Hepatocyte (in vitro differentiated cells): ENCODE data around the gene HIF1A. TPM values are rescaled to one million over a fixed set of nuclear protein-coding genes. Genes with fewer than 3 reads are reported as not detected.

Experiments
- DNase-seq: peaks from one replicate; pipeline ENCODE4 v3.0.0-alpha.2; 2016; ENCODE audit warnings: low spot score
- H2AFZ ChIP-seq: fragments of 200-600 bp; sonication (generic); 2 replicates; pipeline ENCODE4 v1.6.0; 2016; ENCODE audit warnings: antibody characterized with exemption, mild to moderate bottlenecking
- H3K27ac ChIP-seq: fragments of 200-600 bp; sonication (generic); 2 replicates; pipeline ENCODE4 v1.5.1; 2016; ENCODE audit warnings: mild to moderate bottlenecking
- H3K27me3 ChIP-seq: fragments of 200-600 bp; sonication (generic); 2 replicates; pipeline ENCODE4 v1.6.1; 2016
- H3K36me3 ChIP-seq: fragments of 200-600 bp; sonication (generic); replicated peaks from 2 replicates; pipeline ENCODE4 v1.5.1; 2016; ENCODE audit warnings: low read depth; ENCODE audit not compliant: insufficient read depth
- H3K4me1 ChIP-seq: fragments of 200-600 bp; sonication (generic); 2 replicates; pipeline ENCODE4 v1.5.1; 2016; ENCODE audit warnings: mild to moderate bottlenecking, moderate library complexity; ENCODE audit not compliant: insufficient read depth
- H3K4me2 ChIP-seq: fragments of 200-600 bp; sonication (generic); 2 replicates; pipeline ENCODE4 v1.6.0; 2016
- H3K4me3 ChIP-seq: fragments of 200-600 bp; sonication (generic); 2 replicates; pipeline ENCODE4 v1.5.1; 2016; ENCODE audit warnings: mild to moderate bottlenecking
- H3K79me2 ChIP-seq: fragments of 200-600 bp; sonication (generic); 2 replicates; pipeline ENCODE4 v1.6.0; 2017; ENCODE audit warnings: mild to moderate bottlenecking
- H3K9me2 ChIP-seq: fragments of 200-600 bp; sonication (generic); replicated peaks from 2 replicates; pipeline ENCODE4 v1.6.0; 2017; ENCODE audit warnings: mild to moderate bottlenecking; ENCODE audit not compliant: insufficient read depth
- H3K9me3 ChIP-seq: fragments of 200-600 bp; sonication (generic); 2 replicates; pipeline ENCODE4 v1.5.1; 2016; ENCODE audit warnings: low read depth, mild to moderate bottlenecking
- H4K20me1 ChIP-seq: fragments of 200-600 bp; sonication (generic); 2 replicates; pipeline ENCODE4 v1.6.0; 2016; ENCODE audit warnings: mild to moderate bottlenecking; ENCODE audit not compliant: insufficient read depth, poor library complexity, severe bottlenecking
- CTCF ChIP-seq: fragments of 200-600 bp; sonication (generic); IDR thresholded peaks from 2 replicates; pipeline ENCODE4 v1.5.1; 2016; ENCODE audit warnings: antibody characterized with exemption, mild to moderate bottlenecking; ENCODE audit not compliant: poor library complexity
- EZH2 ChIP-seq: fragments of 200-600 bp; sonication (generic); IDR thresholded peaks from 2 replicates; pipeline ENCODE4 v1.6.1; 2016; ENCODE audit warnings: antibody characterized with exemption, mild to moderate bottlenecking, borderline replicate concordance
- EZH2phosphoT487 ChIP-seq: fragments of 200-600 bp; sonication (generic); IDR thresholded peaks from one replicate; pipeline ENCODE4 v1.6.1; 2018; ENCODE audit warnings: antibody characterized with exemption, mild to moderate bottlenecking, low read depth, moderate library complexity; ENCODE audit not compliant: unreplicated experiment, severe bottlenecking
- WGBS: methylation state at CpG from one replicate; pipeline ENCODE4 v1.1.6; 2016; ENCODE audit warnings: low lambda C conversion rate; ENCODE audit errors: missing lambda C conversion rate; 5-methylcytosine and 5-hydroxymethylcytosine counted together
- polyA plus RNA-seq: library from polyadenylated mRNA; unstranded; fragments of >200 nt; fragmentation: Nextera tagmentation; extraction: Ambion mirVana; gene quantifications from 2 replicates; pipeline ENCODE4 v1.2.1, GENCODE V29; 2016
- total RNA-seq: library from RNA; depleted of rRNA; stranded (reverse); fragments of >200 nt; gene quantifications from 2 replicates; pipeline ENCODE4 v1.2.3, GENCODE V29; 2014

Gene HIF1A
- total and polyA plus RNA-seq, 2 experiments from 2014 or later = 169 to 285 TPM

- WGBS = 1% methylated on average over 47 of the region's 70 CpGs
- H4K20me1 ChIP-seq = peaks cover 48% of the 10 kb centered on the region
- H3K79me2 ChIP-seq = peaks cover 54% of the 10 kb centered on the region
These were observed 598 bp downstream of the HIF1A start for GRCh38 chr14:61695695-61696527.

GRCh38 chr14:61696753-61697318 lies 1.5 kb downstream of the HIF1A start:
- 3% methylated on average over 5 of the region's 5 CpGs for WGBS
- H3K79me2 ChIP-seq = peaks cover 64% of the 10 kb centered on the region
- no peak for DNase-seq

More at GRCh38 chr14:61695695-61696527, 598 bp downstream of the HIF1A start:
- Histone ChIP-seq H2AFZ (peak overlapping the region; percentile 30), H3K27ac (peak overlapping the region; percentile 99), H3K4me2 (peak overlapping the region; percentile 77), H3K4me1 (peaks cover 28% of the 10 kb centered on the region), H3K27me3 (no peaks in the 10 kb centered on the region), H3K9me2 (no peaks in the 10 kb centered on the region), H3K9me3 (no peaks in the 10 kb centered on the region), H3K36me3 (no peaks in the 10 kb centered on the region), H3K4me3 (peak overlapping the region; percentile 95)
- DNase-seq = peak; percentile 81
- no peak for TF ChIP-seq CTCF
- TF ChIP-seq EZH2phosphoT487 = no peak
- TF ChIP-seq EZH2 = no peak

DNA sequence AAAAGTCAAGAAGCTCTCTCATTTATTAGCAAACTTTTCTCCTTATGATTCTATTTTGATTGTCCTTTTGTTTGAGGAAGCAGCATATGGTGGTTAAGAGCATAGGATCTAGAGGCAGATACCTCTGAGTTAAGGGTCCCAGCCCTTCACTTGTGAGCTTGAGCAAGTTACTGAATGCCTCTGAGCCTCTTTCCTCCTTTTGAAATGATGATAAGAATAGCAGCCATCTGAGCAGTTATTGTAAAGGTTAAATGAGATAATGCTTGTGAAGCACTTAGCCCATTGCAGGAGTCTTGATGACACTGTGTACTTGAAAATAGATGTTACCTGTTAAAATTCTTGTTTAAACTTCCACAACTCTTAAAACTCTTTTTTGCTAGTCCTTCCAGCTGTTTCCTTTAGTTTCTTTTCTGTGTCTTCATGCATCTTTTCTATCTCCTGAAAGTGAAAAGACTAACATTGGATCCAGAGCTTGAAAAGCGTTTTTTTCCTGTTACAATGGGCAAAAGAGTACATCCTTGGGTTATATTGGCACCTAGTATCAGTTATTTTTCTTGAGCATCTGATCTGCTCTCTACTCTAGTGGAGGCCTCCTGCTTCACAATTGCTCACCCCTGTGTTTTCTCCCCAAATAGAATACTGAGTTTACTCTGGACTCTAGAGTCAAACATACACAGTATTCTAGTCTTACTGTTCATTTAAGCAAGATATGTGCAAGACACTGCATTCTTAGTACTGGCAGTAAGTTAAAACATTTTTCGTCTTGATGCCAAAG lies 3.1 kb downstream of the HIF1A start:
- Histone ChIP-seq H3K9me3 (no peaks in the 10 kb centered on the region), H3K4me3 (peak overlapping the region; percentile 95), H4K20me1 (peaks cover 73% of the 10 kb centered on the region), H3K4me1 (peaks cover 29% of the 10 kb centered on the region), H3K4me2 (peak overlapping the region; percentile 77), H3K36me3 (no peaks in the 10 kb centered on the region), H2AFZ (no peak overlapping the region), H3K9me2 (no peaks in the 10 kb centered on the region), H3K27ac (peak overlapping the region; percentile 99), H3K27me3 (no peaks in the 10 kb centered on the region), H3K79me2 (peaks cover 79% of the 10 kb centered on the region)
- WGBS = 59% methylated on average over 2 of the region's 2 CpGs
- no peak for DNase-seq
- TF ChIP-seq EZH2phosphoT487 (no peak), EZH2 (no peak), CTCF (no peak)

More at GRCh38 chr14:61696753-61697318, 1.5 kb downstream of the HIF1A start:
- no peaks in the 10 kb centered on the region for H3K9me2 ChIP-seq
- peak overlapping the region; percentile 77 for H3K4me2 ChIP-seq
- no peak overlapping the region for H2AFZ ChIP-seq
- no peaks in the 10 kb centered on the region for H3K27me3 ChIP-seq
- H3K4me1 ChIP-seq = peaks cover 29% of the 10 kb centered on the region
- no peaks in the 10 kb centered on the region for H3K9me3 ChIP-seq
- H4K20me1 ChIP-seq = peaks cover 58% of the 10 kb centered on the region
- H3K4me3 ChIP-seq = peak overlapping the region; percentile 95
- TF ChIP-seq CTCF (no peak), EZH2 (no peak), EZH2phosphoT487 (no peak)
- peak overlapping the region; percentile 99 for H3K27ac ChIP-seq
- no peaks in the 10 kb centered on the region for H3K36me3 ChIP-seq
